Measurements from ENCODE around the gene NKRF. TPM values are rescaled to one million over a fixed set of nuclear protein-coding genes. Genes with fewer than 3 reads are reported as not detected.

The NKRF gene
- total and polyA plus RNA-seq, 2 of the 8 experiments (the other 6 are each of a cell fraction or from before 2014, with no cell fraction given): 3.8 to 11.4 TPM

DNA sequence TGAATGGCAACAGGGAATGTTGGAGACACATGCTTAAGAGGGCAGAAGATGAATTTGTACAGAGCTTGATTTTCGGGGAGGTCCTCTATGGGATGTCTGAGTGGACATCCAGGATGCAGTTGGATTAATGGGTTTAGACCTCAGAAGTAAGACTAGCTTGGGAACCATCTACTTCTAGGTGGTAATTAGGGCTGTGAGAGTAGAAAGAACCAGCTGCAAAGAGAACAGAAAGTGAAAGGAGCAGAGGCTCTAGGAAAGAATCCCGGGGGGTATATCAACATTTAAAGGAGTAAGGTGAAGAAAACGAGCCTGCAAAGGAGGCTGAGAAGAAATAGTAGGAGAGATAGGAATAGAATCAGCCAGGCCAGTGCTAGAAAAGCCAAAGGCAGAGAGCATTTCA lies 29.0 kb upstream of the NKRF start:
- Histone ChIP-seq H3K14ac (ENCODE audit: insufficient read length) (no peak overlapping the region), H3K27ac (ENCODE audit: low read depth, low read length) (no peak overlapping the region), H3K79me1 (ENCODE audit: low read depth, low read length) (no peaks in the 10 kb centered on the region), H3K9me3 (ENCODE audit: insufficient read depth in 2 of 2, low read depth in 1 of 2, low read length in 1 of 2) (no peaks in the 10 kb centered on the region), H4K91ac (replicated peaks; ENCODE audit: insufficient read length, low read length) (no peak overlapping the region), H3K36me3 (ENCODE audit: control insufficient read depth in 2 of 4, insufficient read depth in 4 of 4, low read length in 3 of 4) (peaks cover 0 to 3% (median 0%) of the 10 kb centered on the region in 4 experiments; a peak in 3 of 8 replicates), H2AK5ac (ENCODE audit: low read depth, low read length) (no peak overlapping the region), H2BK12ac (ENCODE audit: low read depth, low read length) (no peak overlapping the region), H2BK20ac (ENCODE audit: low read length) (no peak overlapping the region), H3K23ac (ENCODE audit: insufficient read length) (no peak overlapping the region), H2BK120ac (replicated peaks; ENCODE audit: low read depth, low read length) (no peak overlapping the region), H3K27me3 (replicated peaks in 1 of 4; ENCODE audit: control insufficient read depth in 3 of 4, extremely low read depth in 1 of 4, insufficient read depth in 3 of 4, low read length in 3 of 4) (no peaks in the 10 kb centered on the region), H3K4ac (replicated peaks; ENCODE audit: insufficient read length, low read depth, low read length) (no peak overlapping the region), H4K20me1 (replicated peaks in 1 of 2; ENCODE audit: control insufficient read depth in 1 of 2, insufficient read depth in 2 of 2, low read length in 2 of 2) (no peaks in the 10 kb centered on the region), H4K5ac (ENCODE audit: insufficient read length, low read depth, low read length) (no peak overlapping the region), H2AFZ (ENCODE audit: low read length) (no peak overlapping the region), H2BK5ac (ENCODE audit: low read depth, low read length) (no peak overlapping the region), H3K4me1 (replicated peaks in 1 of 4; ENCODE audit: control insufficient read depth in 3 of 4, insufficient read depth in 4 of 4, low read length in 3 of 4) (peaks cover 0 to 4% (median 2%) of the 10 kb centered on the region in 4 experiments; a peak in 3 of 7 replicates), H3K4me2 (ENCODE audit: insufficient read depth in 1 of 2, low read depth in 2 of 2, low read length in 2 of 2) (peak overlapping the region; percentile 13 to 34; a peak in 2 of 4 replicates), H3K18ac (ENCODE audit: extremely low read depth, low read length) (no peak overlapping the region), H3K56ac (replicated peaks; ENCODE audit: insufficient read length, low read depth, low read length) (no peak overlapping the region), H3K9ac (replicated peaks in 1 of 4; ENCODE audit: extremely low read depth in 1 of 4, low read depth in 3 of 4, low read length in 3 of 4) (no peak overlapping the region), H2BK15ac (ENCODE audit: low read length) (no peak overlapping the region), H3K4me3 (ENCODE audit: extremely low read depth in 1 of 4, insufficient read depth in 2 of 4, low read depth in 3 of 4, low read length in 4 of 4) (no peak overlapping the region), H3K79me2 (ENCODE audit: control insufficient read depth in 1 of 2, insufficient read depth in 2 of 2, low read length in 2 of 2) (no peaks in the 10 kb centered on the region), H4K8ac (ENCODE audit: extremely low read depth, insufficient read depth, low read length) (no peak overlapping the region), H3K23me2 (ENCODE audit: low read depth, low read length) (peaks cover 2% of the 10 kb centered on the region; the same call in 1 of the 2 replicates)
- 81% methylated on average over 3 of the region's 3 CpGs; no CpG with 5 or more reads in 1 of the 2 experiments for WGBS, 2 experiments (ENCODE audit: extremely low coverage in 1 of 2, insufficient coverage in 1 of 2, insufficient read length in 1 of 2, insufficient replicate concordance in 2 of 2, low coverage in 1 of 2, low lambda C conversion rate in 2 of 2, missing lambda C conversion rate in 1 of 2)
- TF ChIP-seq POU5F1 (IDR thresholded peaks at IDR 0.05; ENCODE audit: low read depth, low read length): no peak
- no peak for TF ChIP-seq CHD1 (IDR thresholded peaks at IDR 0.05; ENCODE audit: low read depth, low read length)
- TF ChIP-seq RNF2 (IDR thresholded peaks at IDR 0.05; ENCODE audit: borderline replicate concordance, low read depth, low read length, missing control alignments, poor library complexity, severe bottlenecking): no peak
- TF ChIP-seq KDM5A (IDR thresholded peaks at IDR 0.05; ENCODE audit: low read length): no peak
- TF ChIP-seq JUN (IDR thresholded peaks at IDR 0.05; ENCODE audit: low read depth, low read length): no peak
- TF ChIP-seq NRF1 (IDR thresholded peaks at IDR 0.05; ENCODE audit: low read depth, low read length): no peak
- CTCF ChIA-PET (ENCODE audit: partially characterized antibody): interaction anchor here (1.2 to 1.3 kb wide), 2 partner anchors 25 to 94 kb away, joined by 3 to 4 read pairs; no protein-coding TSS in a partner anchor
- no peak for FAIRE-seq
- POLR2A ChIA-PET (ENCODE audit: partially characterized antibody): no interaction called here
- no peak for DNase-seq (ENCODE audit: low read depth in 1 of 2, low spot score in 2 of 2)

Measured in H1 (cell line).